ENCODE data around the gene AZI2. TPM values are rescaled to one million over a fixed set of nuclear protein-coding genes. Genes with fewer than 3 reads are reported as not detected.

Gene AZI2
- total RNA-seq, 6 experiments from 2014 or later, result 20.2 to 54.9 (median 33.5) TPM

DNA sequence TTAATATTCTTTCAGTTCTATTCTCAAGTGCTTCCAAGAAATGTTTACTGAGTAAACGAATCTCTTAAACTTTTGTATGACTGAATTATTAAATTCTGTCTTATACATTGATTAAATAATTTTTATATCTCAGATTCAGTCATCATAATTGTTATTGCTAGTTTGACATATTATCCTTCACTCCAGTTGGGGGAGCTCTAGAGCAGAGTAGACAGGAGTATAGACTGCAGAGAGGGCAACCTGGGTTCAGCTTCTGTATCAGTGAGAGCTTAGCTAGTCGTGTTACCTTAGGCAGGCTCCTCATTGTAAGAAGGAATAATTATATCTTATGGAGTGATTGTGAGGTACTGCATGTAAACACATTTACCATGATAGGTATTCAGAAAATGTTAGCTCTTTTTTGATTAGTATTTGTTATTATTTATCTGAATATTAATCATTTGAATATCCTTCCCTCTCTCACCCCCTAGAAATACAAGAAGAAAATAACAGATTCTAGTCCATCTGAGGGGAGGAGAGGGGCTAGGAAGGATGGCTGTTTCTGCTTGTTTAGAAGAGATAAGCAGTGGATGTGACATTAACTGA is 31.1 kb downstream of the AZI2 start:
- ATAC-seq (peak; percentile 90 to 95 (median 92)), DNase-seq (peak in 1 of 3 donors; percentile 44)
- 26% methylated on average over 2 of the region's 2 CpGs for WGBS (ENCODE audit: insufficient coverage, low coverage, low lambda C conversion rate, missing lambda C conversion rate)
- Histone ChIP-seq H3K4me3 (no peak overlapping the region), H3K36me3 (peaks cover 0 to 6% (median 0%) of the 10 kb centered on the region in 4 donors), H3K27me3 (no peaks in the 10 kb centered on the region), H3K27ac (no peak overlapping the region), H3K4me1 (no peaks in the 10 kb centered on the region), H3K9me3 (no peaks in the 10 kb centered on the region)
- TF ChIP-seq, protein P1, sequence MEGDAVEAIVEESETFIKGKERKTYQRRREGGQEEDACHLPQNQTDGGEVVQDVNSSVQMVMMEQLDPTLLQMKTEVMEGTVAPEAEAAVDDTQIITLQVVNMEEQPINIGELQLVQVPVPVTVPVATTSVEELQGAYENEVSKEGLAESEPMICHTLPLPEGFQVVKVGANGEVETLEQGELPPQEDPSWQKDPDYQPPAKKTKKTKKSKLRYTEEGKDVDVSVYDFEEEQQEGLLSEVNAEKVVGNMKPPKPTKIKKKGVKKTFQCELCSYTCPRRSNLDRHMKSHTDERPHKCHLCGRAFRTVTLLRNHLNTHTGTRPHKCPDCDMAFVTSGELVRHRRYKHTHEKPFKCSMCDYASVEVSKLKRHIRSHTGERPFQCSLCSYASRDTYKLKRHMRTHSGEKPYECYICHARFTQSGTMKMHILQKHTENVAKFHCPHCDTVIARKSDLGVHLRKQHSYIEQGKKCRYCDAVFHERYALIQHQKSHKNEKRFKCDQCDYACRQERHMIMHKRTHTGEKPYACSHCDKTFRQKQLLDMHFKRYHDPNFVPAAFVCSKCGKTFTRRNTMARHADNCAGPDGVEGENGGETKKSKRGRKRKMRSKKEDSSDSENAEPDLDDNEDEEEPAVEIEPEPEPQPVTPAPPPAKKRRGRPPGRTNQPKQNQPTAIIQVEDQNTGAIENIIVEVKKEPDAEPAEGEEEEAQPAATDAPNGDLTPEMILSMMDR (IDR thresholded peaks at IDR 0.05), result peak; percentile 53 to 71 (median 65)
- TF ChIP-seq POLR2A (IDR thresholded peaks at IDR 0.05), result no peak
- intact Hi-C loops (cut with DNase I), result no loop called here

DNA sequence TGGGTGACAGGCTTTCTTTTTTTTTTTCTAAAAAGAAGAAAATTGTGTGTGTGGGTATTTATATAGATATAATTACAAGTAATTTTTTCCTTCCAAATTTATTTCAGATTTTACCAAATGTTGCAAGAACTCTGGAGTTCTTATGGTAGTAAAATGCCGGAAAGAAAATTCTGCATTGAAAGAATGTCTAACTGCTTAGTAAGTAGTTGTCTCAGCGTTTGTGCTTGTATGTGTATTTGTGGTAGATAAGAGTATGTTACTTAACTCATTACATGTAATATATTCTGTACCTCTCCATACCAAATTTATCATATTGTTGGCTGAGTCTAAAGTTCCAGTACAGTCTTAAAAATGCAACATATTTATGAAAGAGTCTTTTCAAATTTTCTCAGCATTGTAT is 32.4 kb downstream of the AZI2 start:
- intact Hi-C loops (cut with DNase I), result no loop called here
- 59% methylated on average over 2 of the region's 2 CpGs for WGBS (ENCODE audit: insufficient coverage, low coverage, low lambda C conversion rate, missing lambda C conversion rate)
- H3K27me3 ChIP-seq, result no peaks in the 10 kb centered on the region
- DNase-seq (no peak), ATAC-seq (no peak)
- H3K27ac ChIP-seq, result no peak overlapping the region
- no peak for TF ChIP-seq POLR2A (IDR thresholded peaks at IDR 0.05)
- TF ChIP-seq, protein P1 (IDR thresholded peaks at IDR 0.05), result no peak
- peaks cover 0 to 6% (median 0%) of the 10 kb centered on the region in 4 donors for H3K36me3 ChIP-seq
- H3K9me3 ChIP-seq, result no peaks in the 10 kb centered on the region
- H3K4me1 ChIP-seq, result no peaks in the 10 kb centered on the region
- no peak overlapping the region for H3K4me3 ChIP-seq

DNA sequence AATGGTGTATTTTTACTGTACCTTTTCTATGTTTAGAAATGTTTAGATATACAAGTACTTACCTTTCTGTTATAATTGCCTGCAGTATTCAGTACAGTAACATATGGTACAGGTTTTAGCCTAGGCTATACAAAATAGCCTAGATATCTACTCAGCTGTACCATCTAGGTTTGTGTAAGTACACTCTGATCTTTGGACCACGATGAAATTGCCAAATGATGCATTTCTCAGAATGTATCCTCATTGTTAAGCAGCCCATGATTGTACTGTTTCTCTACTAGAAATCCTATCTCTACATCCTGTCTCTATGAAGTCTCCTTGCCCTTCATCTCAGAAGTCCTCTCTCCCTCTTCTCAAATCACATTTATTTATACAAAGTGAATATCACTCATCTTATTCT is 32.9 kb downstream of the AZI2 start:
- H3K36me3 ChIP-seq, result peaks cover 0 to 6% (median 0%) of the 10 kb centered on the region in 4 donors
- 56% methylated on average over 1 of the region's 1 CpG for WGBS (ENCODE audit: insufficient coverage, low coverage, low lambda C conversion rate, missing lambda C conversion rate)
- H3K27me3 ChIP-seq, result no peaks in the 10 kb centered on the region
- H3K4me1 ChIP-seq, result no peaks in the 10 kb centered on the region
- no peak for DNase-seq
- ATAC-seq, result no peak
- no peaks in the 10 kb centered on the region for H3K9me3 ChIP-seq
- H3K4me3 ChIP-seq, result no peak overlapping the region
- H3K27ac ChIP-seq, result no peak overlapping the region
- intact Hi-C loops (cut with DNase I), result no loop called here
- no peak for TF ChIP-seq POLR2A (IDR thresholded peaks at IDR 0.05)
- TF ChIP-seq, protein P1 (IDR thresholded peaks at IDR 0.05), result no peak

- Histone ChIP-seq H3K36me3 (no peaks in the 10 kb centered on the region), H3K4me3 (no peak overlapping the region), H3K27ac (no peak overlapping the region), H3K4me1 (no peaks in the 10 kb centered on the region), H3K27me3 (no peaks in the 10 kb centered on the region), H3K9me3 (no peaks in the 10 kb centered on the region)
- ATAC-seq (no peak), DNase-seq (no peak)
- WGBS (ENCODE audit: insufficient coverage, low coverage, low lambda C conversion rate, missing lambda C conversion rate), result 28% methylated on average over 3 of the region's 3 CpGs
- intact Hi-C loops (cut with DNase I), result no loop called here
- TF ChIP-seq, protein P1 (IDR thresholded peaks at IDR 0.05), result no peak
- TF ChIP-seq POLR2A (IDR thresholded peaks at IDR 0.05), result no peak
These were observed 40.4 kb downstream of the AZI2 start for GRCh38 chr3:28308196-28308595.

Data from right lobe of liver (tissue), 6 donors.